Measurements from ENCODE around the gene PTN.

The PTN gene

GRCh38 chr7:137343281-137343841, at the start of gene PTN:
Gene PTN, minus strand, starts transcription at chr7:137343733. Its CDS starts 88,760 bp downstream, at chr7:137254973.
- DNase-seq = no peak

- no peak for DNase-seq
Measured at GRCh38 chr7:137390076-137390475, 46.5 kb upstream of the PTN start.

- no peak for DNase-seq
Measured at GRCh38 chr7:137388916-137389315, 45.4 kb upstream of the PTN start.

GRCh38 chr7:137386966-137387365, 43.4 kb upstream of the PTN start:
- no peak for DNase-seq

- DNase-seq = no peak
Measured at GRCh38 chr7:137381045-137381444, 37.5 kb upstream of the PTN start.

- no peak for DNase-seq
Measured at GRCh38 chr7:137373507-137373906, 30.0 kb upstream of the PTN start.

- DNase-seq = no peak
Measured at GRCh38 chr7:137371616-137372015, 28.1 kb upstream of the PTN start.

- DNase-seq = no peak
Measured at GRCh38 chr7:137366995-137367394, 23.5 kb upstream of the PTN start.

- no peak for DNase-seq
Measured at GRCh38 chr7:137363683-137364082, 20.1 kb upstream of the PTN start.

GRCh38 chr7:137360087-137360679, 16.6 kb upstream of the PTN start:
- no peak for DNase-seq

- no peak for DNase-seq
Measured at GRCh38 chr7:137354961-137355360, 11.4 kb upstream of the PTN start.

GRCh38 chr7:137354396-137354795, 10.9 kb upstream of the PTN start:
- no peak for DNase-seq

GRCh38 chr7:137351941-137352340, 8.4 kb upstream of the PTN start:
- no peak for DNase-seq

GRCh38 chr7:137345799-137346449, 2.4 kb upstream of the PTN start:
- no peak for DNase-seq

GRCh38 chr7:137342828-137343261, 688 bp downstream of the PTN start:
- DNase-seq = no peak

- DNase-seq = no peak
Measured at GRCh38 chr7:137342265-137342664, 1.3 kb downstream of the PTN start.

- no peak for DNase-seq
Measured at GRCh38 chr7:137337902-137338301, 5.6 kb downstream of the PTN start.

GRCh38 chr7:137335814-137336213, 7.7 kb downstream of the PTN start:
- DNase-seq = no peak

- DNase-seq = no peak
Measured at GRCh38 chr7:137331378-137331777, 12.2 kb downstream of the PTN start.

- DNase-seq = no peak
Measured at GRCh38 chr7:137329411-137329810, 14.1 kb downstream of the PTN start.

GRCh38 chr7:137328373-137329120, 15.0 kb downstream of the PTN start:
- no peak for DNase-seq

GRCh38 chr7:137325927-137326326, 17.6 kb downstream of the PTN start:
- no peak for DNase-seq

- no peak for DNase-seq
Measured at GRCh38 chr7:137324796-137325696, 18.5 kb downstream of the PTN start.
